NCI-H510A treated with DMSO at 0.1 percent for 48 hours (cell line): ENCODE results near the gene BTG2.
A peak's percentile ranks its signal among the peaks of the same experiment; 100 is the strongest.

Experiments used
- DNase-seq: peaks from one replicate; lab custom pipeline; 2025; lab: John Stamatoyannopoulos, UW

BTG2 gene

DNA sequence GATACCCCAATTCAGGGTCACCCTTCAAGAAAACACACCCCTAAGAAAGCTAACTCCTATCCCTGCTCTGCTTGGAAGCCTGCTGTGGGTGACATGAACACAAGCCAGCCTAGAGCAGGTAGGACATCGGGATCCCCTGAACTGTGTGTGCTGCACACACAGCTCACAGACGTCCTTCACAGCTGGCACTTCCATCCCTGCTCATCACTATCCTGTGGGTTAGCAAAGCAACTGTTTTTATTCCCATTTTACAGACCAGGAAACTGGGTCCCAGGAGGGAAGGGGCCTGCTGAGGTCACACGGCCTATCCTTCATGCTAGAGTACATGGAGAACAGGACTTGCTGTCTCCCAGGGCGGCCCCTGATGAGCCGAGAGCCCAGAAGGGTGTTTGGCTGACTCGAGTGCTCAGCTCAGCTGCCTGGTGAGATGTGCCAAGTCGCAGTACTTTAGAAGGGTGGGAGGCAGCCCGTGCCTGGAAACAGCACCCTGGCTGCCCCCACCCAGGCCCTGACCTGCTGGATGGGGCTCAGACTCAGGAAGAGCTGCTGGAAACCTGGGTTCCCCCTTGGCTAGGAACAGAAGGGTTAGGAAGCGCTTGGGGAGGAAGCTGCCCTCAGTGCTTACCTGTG is 28.3 kb upstream of the BTG2 start:
- no peak for DNase-seq

DNA sequence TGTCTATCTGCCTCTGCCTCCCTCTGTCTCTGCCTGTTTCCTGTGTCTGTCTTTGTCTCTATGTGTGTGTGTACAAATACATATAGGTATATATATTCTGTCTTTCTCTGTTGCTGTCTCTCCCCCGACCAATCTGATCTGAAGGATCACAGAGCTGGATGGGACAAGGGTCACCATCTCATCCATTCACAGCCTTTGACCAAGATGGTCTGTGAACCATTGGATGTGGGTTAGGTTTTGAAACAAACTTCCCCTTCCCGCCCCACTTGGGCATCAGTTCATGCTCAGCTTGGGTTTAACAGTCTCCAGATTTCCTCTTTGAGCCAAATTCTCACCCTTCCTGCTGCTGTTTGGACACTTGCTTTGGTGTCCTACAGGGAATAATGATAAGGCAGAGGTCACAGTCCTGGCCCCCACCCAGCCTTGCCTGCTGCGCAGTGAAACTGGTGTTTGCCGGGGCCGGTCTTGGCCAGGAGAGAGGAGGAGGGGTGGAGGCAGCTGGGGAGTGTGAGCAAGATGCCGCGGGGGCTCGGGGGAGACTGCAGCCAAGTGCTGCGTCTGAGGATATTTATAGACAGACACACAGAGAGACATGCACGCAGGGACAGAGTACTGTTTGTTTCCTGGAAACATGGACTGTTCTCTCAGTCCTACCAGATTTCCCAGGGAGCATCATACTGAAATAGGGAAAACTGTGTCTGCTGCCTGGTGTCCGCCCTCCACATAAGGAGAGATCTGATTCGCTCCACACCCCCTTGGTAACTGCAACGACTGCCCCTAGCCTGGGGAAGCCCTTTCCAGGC is 27.0 kb upstream of the BTG2 start:
- peak; percentile 79 for DNase-seq

DNA sequence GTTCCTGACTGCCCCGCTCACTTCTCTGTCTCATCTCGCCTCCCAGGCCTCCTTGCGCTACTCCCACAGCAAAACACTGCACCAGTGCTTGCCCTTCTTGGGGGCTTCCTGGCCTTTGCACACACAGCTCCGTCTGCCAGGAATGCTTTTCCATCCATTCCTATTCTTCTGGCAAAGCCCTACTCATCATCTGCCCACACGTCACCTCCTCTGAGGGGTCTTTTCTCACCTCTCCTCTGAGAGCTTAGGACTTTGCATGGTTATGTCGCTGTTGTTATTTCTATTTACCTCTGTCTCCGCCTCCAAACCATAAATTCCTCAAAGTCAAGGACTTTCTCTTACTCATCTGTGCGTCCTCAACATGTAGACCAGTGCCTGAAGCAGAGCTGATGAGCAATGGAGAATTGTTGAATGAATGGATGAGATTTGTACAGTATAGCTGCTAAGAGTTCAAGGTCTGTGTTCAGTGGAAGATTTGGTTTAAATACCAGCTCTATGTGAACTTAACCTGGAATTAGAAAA is 26.4 kb upstream of the BTG2 start:
- peak; percentile 60 for DNase-seq

DNA sequence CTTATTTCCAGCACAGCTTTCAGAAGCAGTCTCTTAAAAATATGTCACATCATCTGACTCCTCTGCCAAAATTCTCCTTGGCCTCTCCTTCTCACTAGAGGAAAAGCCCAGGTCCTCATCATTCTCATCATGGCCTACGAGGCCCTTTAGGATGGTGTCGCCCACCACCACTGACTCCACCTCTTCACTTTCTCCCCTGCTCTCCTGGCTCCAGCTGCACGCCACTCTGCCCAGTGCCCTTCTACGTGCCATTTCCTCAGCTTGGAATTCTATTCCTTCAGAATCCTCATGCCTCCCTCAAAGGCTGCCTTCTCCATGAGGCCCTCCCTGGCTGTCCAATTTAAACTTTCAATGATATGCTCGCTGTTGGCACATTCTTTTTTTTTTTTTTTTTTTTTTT is 25.3 kb upstream of the BTG2 start:
- no peak for DNase-seq

DNA sequence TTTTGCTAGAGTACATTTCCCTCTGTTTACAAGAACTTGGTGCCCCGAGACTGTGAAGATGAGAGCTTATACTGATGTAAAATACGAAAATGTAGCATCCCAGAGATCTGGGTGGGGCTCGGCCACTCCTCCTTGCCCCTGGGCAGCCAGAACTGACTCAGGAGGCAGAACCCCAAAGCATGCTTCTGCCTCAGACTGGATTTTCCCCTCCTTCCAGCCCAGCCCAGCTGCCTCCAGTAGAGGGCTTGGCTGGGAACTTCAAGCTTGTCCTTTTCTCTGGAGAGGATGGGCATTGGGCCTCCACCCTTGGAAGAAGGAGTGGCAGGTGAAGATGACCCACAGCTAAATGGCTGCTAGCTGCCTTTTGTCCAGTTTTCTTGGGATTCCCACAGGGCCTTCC is 24.3 kb upstream of the BTG2 start:
- DNase-seq, result no peak

DNA sequence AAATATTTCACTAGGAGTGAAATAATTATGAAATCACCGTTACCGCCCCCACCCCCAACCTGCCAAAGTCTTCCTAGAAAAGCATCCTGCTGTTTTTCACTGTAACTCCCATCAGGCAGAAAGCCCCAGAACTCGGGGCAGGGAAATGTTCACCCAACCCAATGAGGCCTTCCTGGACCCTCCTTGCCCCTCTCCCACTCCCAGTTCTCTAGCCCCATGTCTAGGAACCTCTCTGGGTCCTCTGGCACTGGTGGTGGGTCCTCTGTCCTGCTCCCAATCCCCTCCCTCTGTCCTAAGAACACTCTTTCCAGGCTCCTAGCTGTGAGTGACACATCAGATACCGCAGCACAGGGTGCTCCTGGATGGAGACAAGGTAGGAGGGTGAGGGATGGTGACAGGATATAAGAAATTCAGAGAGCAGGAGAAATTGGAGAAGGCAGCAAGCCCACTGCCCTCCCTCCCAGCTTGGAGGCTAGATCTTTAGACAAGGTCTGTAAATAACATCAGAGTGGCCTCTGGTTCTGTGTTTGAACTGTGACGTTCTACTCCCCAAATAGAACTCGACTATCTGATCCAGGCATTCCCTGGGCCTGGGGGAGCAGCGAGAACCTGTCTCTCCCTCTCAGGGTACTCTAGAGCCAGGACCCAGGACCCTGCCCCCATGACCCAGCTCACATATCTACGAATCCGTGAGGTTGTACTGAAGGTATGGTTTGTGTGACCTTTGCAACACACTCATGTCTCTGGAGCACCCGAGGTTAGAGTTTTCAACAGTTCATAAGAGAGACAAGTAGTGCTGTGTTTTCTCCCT is 23.3 kb upstream of the BTG2 start:
- no peak for DNase-seq

DNA sequence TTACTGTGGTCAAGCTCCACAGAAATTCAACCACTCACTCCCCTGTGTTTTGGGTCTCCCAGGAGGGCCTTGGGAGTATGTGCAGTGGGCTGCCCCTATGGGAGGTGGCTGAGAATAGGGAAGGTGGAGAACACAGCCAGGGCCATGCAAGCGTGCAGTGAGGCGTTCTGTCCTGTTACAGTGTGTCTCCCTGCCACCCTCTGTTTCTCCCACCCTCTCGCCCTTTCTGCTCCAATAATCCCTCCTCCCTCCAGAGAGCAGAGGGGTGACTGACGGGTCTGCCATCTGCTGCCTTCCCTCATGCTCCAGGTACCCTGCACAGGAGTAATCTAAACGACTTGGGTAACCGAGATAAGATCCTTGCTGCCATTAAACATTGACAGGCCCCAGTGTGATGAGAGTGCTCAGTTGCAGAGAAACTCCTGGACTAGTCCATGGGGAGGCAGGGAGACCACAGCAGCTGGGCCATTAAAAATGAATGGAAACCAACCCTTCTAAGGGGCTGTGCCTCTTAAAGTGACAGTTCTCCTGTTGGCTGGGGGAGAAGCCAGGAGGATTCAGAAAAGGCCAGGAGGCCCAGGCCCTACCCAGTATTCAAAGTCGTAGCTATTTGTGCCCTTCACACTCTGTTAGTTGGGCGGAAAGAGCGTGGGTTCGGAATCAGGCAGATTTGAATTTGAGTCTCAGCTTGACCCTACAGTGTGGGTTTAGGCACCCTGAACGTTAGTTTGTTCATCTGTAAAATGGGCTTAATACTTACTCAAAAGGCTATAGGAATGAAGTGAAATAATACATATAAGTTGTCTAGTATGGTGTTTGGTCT is 22.4 kb upstream of the BTG2 start:
- peak; percentile 37 for DNase-seq

DNA sequence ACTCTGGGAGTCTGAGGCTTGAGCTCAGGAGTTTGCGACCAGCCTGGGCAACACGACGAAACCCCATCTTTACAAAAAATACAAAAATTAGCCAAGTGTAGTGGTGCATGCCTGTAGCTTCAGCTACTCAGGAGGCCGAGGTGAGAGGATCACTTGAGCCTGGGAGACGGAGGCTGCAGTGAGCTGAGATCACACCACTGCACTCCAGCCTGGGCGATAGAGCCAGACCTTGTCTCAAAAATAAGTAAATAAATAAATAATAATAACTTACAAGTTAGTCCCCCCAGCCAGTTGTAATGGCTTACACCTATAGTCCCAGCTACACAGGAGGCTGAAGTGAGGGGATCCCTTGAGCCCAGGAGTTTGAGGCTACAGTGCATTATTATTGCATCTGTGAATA is 21.7 kb upstream of the BTG2 start:
- no peak for DNase-seq

DNA sequence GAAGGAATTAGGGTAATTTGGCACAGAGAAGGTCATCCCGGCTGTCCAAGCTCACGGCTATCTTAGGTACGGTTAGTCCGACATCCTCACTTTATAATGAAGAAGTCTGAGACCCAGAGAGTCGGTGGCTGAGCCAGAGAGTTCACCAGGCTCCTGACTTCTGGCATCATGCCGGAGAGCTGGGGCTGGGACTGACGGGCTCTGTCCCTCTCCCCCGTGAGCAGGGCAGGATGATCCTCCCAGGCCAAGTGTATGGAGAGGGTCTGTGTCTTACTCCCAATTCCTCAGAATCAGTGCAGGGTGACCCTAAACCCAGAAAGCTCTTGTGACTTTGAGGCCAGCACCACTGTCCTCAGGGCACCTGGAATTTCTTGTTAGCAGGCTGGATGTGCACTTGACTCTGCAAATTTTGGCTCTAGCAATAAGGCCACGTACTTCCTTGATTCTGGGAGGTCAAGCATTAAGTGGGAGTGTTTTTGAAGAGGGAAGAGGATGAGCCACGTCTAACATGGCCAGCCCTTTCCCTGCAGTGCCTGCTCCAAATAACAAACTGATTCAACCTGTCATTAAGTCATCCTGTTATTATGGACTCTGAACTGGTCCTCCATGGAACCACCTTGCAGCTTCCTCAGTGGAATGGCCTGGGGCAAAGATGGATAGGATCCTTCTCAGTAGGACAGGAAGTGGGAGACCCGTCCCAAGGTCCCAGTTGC is 20.8 kb upstream of the BTG2 start:
- no peak for DNase-seq

DNA sequence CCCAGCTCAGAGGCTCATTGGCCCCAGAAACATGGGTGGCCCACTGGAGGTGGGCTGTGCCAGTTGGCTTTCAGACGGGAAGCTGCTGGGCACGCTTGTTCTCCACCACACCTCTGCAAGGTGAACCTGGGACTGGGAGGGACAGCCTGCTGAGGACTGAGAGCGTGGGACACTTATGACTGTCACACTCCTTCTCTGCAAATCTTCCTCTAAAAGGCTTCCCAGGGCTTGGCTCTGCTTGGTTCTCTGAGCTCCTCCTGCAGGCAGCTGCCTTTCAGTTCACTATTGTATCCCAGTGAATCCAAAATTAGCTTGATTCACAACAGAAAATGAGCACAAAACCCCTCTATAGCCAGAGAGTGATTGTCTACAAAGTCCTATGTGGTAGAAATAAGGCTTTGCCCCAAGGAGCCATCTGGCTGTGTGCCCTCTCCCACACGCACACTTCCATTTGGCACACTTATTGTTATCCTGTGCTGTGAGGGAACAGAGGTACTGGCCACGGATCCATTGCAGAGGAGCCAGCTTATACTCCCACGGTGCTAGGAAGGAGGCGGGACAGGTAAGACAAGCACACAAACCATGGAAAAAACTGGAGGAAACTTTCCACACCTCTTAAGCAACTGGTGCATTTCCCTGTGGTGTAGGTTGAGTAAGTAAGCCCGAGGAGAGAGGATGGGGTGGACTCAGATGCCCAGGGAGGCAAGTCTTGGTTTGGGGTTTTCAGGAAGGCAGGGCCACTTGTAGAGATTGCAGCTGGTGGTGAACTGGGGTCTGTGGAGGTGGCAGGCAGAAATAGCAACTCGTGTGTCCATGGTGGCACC is 18.9 kb upstream of the BTG2 start:
- DNase-seq, result no peak

DNA sequence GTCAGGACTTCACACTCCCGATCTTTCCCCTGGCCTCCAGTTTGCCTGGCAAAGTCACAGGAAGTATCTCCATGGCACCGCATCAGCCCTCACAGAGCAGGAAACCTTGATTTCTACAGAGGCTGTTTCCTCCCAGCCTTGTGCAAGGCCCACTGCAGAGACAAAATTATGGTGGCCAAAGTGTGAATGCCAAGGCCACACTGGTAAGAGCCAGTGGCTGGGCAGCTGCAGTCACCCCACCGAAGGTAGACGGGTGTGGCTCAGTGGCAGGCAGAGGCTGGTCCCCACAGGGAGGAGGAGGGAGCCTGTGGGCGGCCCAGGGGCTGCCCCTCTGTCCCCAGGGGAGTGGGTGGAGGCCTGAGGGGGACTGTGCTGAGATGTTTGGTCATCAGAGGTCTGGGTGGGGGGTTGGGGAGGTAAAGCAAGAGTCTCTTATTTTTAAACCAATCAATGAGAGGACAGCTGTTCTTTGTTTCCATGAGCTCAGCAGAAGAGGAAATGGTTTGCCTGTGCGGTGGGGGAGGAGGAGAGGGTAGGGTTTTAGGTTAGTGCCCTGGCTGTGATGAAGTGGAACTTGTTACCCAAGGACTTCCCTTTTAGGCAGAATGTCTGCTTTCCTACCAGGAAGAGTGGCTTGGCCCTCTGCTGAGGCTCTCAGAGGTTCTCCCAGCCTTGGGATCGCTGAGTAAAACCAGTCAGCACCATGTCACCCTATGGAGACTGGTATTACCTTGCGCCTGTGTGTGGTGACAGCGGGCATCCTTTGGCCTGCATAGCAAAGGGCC is 18.0 kb upstream of the BTG2 start:
- peak; percentile 83 for DNase-seq

DNA sequence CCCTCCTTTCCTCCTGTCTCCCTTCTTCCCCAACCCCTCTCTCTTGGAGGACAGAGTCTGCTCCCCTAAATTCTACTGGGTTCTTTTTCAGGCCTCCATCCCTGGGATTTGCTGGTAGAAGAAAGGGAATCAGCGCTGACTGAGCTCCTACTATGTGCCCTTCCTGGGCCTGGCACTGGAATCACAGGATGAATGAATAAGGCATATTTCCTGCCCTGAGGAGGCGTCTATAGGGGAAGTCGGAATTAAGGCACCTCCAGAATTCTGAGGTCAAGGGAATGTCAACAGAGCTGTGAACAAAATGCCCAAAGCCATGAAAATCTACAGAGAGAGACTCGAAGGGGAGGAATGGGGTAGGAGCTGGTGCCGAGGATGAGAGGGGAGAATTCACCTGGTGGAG is 17.4 kb upstream of the BTG2 start:
- no peak for DNase-seq

DNA sequence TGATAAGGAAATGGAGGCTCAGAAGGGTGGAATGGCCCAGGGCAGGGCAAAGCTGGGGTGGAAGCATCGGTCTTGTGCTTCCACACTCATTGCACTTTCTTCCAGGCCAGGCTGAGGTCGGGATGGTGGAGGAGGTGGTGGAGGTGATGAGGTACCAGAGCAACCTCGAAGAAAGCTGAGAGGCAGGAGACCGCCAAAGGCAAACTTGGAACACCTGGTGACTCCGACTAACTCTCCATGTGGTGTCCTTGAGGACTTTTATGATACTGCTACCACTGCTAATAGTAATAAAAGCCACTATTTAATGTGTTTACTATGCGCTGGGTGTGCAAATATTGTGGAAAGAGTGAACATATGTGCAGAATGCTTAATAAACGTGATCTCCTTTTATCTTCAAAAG is 16.9 kb upstream of the BTG2 start:
- DNase-seq, result peak; percentile 86

DNA sequence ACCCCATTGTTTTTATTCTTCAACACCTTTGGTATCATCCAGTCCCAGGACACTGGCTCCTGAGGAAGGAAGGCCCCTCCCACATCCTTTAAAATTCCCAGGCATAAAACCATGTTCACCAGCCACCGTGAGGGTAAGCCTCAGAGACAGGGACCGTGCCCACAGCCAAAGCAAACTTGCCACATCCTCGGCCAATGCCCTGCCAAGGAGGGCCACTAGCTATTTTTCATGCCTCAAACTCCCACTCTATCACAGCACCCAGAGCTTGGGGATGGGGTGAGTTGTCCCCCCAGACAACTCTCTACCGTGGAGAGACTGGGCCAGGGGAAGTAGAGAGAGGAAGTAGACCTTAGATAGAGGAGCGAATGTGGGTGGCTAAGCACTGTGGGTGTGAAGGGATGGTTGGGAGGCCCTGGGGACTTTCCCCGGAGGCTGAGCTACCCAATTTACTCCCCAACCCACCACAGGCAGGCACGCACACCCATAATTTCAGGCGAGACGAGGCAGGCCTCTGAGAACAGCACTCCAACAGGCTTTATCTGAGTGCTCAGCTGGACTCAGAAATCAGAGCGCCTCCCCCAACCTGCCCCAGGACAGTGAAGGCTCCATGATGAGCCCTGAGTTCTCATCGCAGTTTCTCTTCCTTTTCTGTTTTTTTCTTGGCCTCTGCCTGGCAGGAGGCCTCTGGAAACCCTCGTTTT is 15.9 kb upstream of the BTG2 start:
- DNase-seq, result no peak

DNA sequence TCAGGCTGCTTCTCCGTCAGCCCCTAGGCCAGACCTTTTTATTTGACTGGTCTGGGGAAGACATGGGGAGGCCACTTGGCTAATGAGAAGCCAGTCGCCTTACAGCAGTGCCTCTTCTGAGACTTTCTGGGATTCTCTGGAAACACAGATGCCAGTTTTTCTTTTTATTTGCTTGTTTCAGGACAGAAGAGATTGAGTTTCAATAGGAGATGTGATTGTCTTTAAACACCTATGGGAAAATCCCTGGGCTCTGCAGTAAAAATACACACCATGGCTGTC is 15.4 kb upstream of the BTG2 start:
- DNase-seq, result no peak

DNA sequence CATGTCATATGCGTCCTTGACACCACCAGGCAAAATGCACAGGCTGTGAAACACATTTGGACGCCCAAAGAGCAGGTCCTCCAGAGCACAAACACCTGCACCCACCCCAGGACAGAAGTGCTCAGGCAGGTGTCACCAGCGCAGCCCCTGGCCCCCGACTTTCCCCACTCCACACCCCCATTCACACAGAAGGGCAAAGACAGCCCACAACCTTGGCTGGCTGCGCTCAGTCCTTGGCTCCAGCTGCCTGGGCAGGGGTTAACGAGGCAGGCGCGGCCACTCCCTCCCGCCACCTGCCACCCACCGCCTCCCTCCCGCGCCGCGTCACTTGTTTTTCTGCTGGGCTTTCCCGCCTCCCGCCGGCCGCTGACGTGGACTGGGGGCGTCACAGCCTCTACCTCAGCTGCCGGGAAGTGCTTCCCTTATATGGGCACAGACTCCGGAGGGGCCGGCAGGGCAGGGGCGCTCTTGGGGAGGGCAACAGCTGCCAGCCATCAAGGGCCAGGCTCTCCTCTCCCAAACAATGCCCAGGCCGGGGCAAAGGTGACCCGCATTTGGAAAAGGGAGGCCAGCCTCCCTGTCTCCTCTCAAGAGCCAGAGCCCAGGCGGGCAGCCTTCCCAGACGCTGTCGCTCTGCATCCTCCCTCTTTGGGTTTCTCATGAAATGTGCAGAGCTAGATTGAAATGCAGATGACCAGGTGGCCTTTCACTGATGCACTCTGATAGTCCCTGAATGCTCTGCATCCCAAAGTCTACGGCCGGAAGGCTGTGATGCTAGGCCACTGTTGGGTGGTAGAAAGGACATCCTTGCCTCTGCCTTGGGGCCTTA is 14.8 kb upstream of the BTG2 start:
- DNase-seq, result peak; percentile 96

DNA sequence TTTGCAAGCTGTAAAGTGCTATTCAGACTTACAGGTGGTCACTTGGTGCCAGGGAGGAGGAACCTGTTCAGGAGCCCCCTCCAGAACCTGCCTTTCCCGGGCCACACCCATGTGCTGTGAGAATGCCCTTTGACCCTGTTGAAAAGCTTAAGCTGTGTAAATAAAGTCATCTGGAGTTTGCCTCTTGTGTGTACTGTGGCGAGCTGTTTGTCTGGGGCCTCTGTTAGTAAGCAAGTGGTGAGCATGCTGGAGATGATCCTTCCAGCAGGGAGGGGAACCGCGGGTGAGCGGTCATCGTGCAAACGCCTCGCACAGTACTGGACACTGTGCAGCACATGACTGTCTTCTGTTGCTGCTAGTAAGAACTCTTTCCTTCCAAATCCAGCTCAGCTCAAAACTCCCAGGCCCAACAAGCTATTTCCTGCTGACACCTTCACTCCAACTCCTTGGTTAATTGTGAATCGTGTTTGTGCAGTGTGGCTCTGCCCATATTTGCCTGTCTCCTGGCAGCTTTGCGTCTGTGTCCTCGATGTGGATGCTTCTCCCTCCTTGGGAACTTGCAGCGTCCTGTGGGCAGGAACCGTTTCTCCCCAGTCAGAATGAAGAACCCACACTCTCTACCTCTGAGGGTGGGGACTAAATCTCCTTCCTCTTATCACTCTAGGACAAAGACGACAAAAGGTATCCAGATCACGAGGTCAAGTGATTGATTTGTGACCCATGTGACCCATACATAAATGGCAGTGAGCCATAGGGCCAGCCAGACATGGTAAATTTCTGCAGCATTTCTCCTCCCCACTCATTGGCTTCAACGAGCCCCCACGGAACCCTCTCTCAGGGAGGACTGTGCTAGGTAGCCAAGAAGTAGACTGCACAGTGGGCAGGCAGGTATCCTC is 13.9 kb upstream of the BTG2 start:
- peak; percentile 80 for DNase-seq
